GM19025 (cell line): ENCODE data around the gene NUMB.
"Not testable (repeated sequence)": the region's sequence is repeated elsewhere in the genome, so short reads cannot be mapped to it uniquely, and the experiment has no call there.

Experiments
- ATAC-seq: cut with Tn5 transposase; IDR thresholded peaks from one replicate; pipeline ENCODE4 v1.9.1; 2021; ENCODE audit warnings: mild to moderate bottlenecking, low read depth, moderate library complexity; ENCODE audit not compliant: unreplicated experiment

Gene NUMB

DNA sequence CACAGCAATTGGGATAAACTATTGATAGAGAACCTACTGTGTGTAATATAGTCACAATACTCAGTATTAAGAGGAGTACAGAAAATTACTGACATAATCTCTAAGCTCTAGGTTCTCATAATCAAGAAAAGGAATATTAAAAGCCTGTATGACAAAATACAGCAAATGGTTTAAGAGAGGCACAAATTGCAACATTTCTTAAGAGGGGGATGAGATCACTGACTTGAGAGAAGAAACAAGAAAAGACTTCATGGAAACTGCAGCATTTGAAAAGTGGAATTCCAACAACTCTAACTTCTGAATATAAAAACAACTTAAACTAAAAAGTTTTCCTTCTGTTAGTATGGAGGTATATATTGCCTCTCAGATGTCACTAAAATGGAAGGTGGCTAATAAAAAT, 89.7 kb downstream of the NUMB start:
- no peak for ATAC-seq

- no peak for ATAC-seq
Observed at GRCh38 chr14:73365727-73366126, 92.6 kb downstream of the NUMB start.

- no peak for ATAC-seq
Observed at GRCh38 chr14:73364559-73364958, 93.8 kb downstream of the NUMB start.

GRCh38 chr14:73359445-73359844, 98.9 kb downstream of the NUMB start:
- ATAC-seq = no peak

DNA sequence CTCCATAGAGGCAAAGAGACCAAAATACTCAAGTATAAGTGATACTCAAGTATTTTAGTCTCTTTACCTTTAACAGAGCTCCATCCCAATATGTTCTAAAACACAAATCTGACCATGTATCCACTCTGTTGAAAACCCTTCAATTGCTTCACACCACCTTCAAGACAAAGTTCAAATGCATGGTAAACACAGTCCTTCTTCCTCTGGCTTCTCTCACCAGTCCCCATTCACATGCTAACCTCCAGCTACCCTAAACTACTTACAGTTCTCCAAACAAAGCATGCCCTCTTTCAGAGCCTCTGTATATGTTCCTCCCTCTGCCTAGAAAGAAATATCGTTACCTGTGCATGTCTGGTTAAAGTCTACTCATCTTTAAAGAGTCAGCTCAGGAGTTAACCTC, 100.2 kb downstream of the NUMB start:
- ATAC-seq = no peak

- not testable (repeated sequence) for ATAC-seq
Observed at GRCh38 chr14:73349091-73349490, 109.3 kb downstream of the NUMB start.

DNA sequence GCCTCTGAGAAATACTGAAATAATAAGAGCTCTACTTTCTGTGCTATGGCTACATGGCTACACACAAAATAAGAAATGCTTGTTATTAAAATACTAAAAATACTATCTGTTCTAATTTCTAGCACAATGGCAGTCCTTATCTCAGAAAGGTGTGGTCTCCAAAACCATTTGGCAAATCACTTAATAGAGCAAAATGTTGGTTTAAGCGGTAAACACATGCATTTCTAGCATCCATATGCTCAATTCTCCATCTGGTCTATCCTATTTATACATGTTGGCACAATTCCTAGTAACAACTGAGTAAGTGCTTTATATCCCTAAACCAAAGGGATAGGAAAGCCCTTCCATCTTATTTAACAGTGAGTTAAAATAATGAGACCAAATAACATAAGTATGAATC, 114.0 kb downstream of the NUMB start:
- no peak for ATAC-seq

GRCh38 chr14:73342670-73343069, 115.7 kb downstream of the NUMB start:
- ATAC-seq = no peak

DNA sequence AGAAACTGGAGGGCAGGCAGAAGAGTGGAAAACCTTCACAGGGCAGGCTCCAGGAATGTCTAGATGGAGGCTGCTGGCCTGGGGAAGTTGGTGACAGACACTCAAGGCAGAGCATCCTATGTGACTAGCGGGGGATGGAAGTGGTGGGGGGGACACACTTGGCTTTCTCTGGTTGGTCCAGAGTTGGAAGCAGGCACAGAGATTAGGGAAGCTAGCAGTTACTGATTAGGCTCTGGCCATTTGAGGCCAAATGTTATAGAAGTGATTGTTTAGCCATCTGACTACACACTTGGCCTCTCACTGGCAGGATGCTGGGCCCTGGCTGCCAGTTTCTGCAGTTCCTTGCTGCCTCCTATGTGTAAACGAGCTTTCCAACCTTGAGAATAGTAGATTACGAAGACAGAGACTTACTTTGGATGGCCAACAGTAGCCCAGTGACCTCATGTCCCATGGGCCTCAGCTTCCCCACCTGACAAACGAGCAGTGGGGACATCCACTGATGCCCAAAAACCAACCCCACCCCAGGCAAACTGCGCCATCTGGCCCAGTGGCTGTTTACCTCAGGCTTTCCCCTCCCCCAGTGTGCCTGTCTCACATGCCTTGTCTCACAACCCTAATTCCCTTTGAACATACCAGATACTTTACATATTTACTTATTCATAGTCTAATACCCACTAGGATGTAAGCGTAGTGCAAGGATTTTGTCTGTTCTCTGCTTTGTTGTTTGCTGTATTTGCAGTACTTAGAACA, 118.3 kb downstream of the NUMB start:
- ATAC-seq = no peak

DNA sequence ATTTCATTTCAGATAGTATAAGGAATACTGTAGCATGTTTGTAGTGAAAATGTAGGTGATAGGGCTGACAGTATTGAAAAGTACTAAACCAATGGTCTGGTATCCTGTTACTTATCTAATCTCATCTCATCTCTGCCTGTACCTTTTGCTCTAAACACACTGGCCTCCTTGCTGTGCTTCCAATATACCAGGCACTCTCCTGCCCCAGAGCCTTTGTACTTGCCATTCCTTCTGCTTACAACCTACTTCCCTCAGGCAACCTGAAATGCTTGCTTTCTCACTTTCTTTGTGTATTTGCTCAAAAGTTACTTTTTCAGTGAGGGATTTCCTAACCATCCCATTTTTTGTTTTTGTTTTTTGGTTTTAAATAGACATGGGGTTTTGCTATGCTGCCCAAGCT, 119.1 kb downstream of the NUMB start:
- ATAC-seq = no peak

- ATAC-seq = no peak
Observed at GRCh38 chr14:73338551-73338950, 119.8 kb downstream of the NUMB start.

GRCh38 chr14:73333031-73333430, 125.3 kb downstream of the NUMB start:
- ATAC-seq = no peak

GRCh38 chr14:73325630-73326299, 132.6 kb downstream of the NUMB start:
- no peak for ATAC-seq

DNA sequence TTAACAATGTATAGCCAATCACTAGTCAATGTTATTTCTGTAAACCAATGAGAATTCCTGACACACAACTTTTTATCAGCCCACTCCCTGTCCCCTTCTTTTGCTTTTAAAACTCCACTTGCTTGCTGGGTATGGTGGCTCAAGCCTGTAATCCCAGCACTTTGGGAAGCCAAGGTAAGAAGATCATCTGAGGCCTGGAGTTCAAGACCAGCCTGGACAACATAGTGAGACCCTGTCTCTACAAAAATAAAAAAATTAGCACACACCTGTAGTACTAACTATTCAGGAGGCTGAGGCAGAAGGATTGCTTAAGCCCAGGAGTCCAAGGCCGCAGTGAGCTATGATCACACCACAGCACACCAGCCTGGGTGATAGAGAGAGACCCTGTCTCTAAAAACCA, 133.3 kb downstream of the NUMB start:
- ATAC-seq = no peak

DNA sequence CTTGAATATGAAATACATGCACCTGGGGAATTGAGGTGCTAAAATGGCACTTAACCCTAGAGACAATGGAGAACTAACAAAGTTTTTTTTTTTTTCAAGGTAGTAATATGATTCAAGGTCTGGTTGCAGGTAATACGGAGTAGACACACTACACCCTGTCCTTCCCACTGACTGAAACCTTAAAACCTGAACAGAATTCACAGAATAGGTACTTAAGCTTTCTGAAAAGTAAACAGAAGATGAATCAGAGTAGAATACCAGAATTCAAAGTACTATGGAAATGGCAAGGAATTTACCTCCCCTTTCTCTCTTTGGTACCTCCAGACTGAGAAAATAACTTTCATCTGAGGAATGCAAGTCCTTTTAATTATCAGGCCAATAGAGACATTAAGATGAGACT, 133.8 kb downstream of the NUMB start:
- ATAC-seq = no peak

GRCh38 chr14:73323896-73324399, 134.4 kb downstream of the NUMB start:
- ATAC-seq = no peak

DNA sequence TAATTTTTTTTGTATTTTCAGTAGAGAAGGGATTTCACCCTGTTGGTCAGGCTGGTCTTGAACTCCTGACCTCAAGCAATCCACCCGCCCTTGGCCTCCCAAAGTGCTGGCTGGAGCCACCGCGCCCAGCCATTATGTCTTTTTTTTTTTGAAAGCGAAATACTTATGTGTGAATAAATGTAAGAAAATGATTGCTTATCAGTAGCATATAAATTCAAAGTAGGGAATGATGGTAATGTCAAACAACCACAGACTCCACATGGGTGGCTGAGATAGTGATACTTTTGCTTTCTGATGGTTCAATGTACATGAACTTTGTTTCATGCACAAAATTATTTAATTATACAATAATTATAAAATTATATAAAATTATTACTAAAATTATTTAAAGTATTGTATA, 145.2 kb downstream of the NUMB start:
- no peak for ATAC-seq

DNA sequence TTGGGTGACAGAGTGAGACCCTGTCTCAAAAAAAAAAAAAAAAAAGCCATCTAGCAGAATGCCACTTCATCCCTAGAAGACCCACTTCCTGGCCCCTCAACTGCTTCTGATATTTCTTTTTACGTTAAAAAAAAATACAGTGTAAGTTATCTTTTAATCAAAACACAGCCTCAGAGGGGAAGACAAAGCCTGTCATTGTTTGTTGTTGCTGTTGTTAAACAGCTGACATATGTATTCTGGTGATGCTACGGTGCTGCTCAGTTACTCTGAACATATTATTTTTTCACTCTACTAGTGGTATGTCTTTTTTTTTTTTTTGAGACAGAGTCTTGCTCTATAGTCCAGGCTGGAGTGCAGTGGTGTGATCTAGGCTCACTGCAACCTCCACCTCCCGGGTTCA, 145.7 kb downstream of the NUMB start:
- no peak for ATAC-seq

DNA sequence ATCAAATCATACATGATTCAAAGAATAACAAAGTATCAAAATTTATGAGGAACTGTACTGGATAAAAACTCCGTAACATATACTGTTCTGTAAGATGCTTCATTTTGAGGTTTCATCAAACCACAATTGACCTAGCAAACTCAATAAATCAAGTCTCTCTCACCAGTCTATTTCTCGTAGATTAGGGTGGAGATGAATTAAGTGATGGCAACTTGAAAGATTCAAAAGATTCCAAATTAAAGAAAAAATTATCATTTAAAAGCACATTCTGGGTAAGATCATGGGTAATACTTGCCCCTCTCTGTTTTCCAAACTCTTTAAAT, 146.7 kb downstream of the NUMB start:
- ATAC-seq = no peak

DNA sequence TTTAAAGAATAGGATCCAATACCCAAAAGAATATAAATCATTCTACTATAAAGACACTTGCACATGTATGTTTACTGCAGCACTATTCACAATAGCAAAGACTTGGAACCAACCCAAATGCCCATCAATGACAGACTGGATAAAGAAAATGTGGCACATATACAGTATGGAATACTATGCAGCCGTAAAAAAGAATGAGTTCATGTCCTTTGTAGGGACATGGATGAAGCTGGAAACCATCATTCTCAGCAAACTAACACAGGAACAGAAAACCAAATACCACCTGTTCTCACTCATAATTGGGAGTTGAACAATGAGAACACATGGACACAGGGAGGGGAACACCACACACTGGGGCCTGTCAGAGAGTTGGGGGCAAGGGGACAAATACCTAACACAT, 149.1 kb downstream of the NUMB start:
- not testable (repeated sequence) for ATAC-seq

- no peak for ATAC-seq
Observed at GRCh38 chr14:73307261-73307660, 151.1 kb downstream of the NUMB start.

GRCh38 chr14:73305499-73305898, 152.8 kb downstream of the NUMB start:
- no peak for ATAC-seq
